GM19023 (cell line): ENCODE measurements around the gene TNNT3.
A peak's percentile ranks its signal among the peaks of the same experiment; 100 is the strongest.

Experiments
- ATAC-seq: cut with Tn5 transposase; IDR thresholded peaks from one replicate; pipeline ENCODE4 v1.9.1; 2021; ENCODE audit warnings: mild to moderate bottlenecking, moderate library complexity; ENCODE audit not compliant: unreplicated experiment

Gene TNNT3

GRCh38 chr11:1894759-1895158 lies 24.7 kb upstream of the TNNT3 start:
- no peak for ATAC-seq

GRCh38 chr11:1896468-1896867 lies 23.0 kb upstream of the TNNT3 start:
- ATAC-seq, result no peak

- no peak for ATAC-seq
These were observed 22.6 kb upstream of the TNNT3 start for GRCh38 chr11:1896923-1897322.

- no peak for ATAC-seq
These were observed 20.4 kb upstream of the TNNT3 start for GRCh38 chr11:1899090-1899489.

GRCh38 chr11:1899686-1900085 lies 19.8 kb upstream of the TNNT3 start:
- no peak for ATAC-seq

- no peak for ATAC-seq
These were observed 13.3 kb upstream of the TNNT3 start for GRCh38 chr11:1906181-1906580.

- no peak for ATAC-seq
These were observed 12.7 kb upstream of the TNNT3 start for GRCh38 chr11:1906611-1907423.

- no peak for ATAC-seq
These were observed 10.9 kb upstream of the TNNT3 start for GRCh38 chr11:1908618-1909017.

GRCh38 chr11:1909524-1909923 lies 10.0 kb upstream of the TNNT3 start:
- ATAC-seq, result no peak

GRCh38 chr11:1912289-1912878 lies 7.1 kb upstream of the TNNT3 start:
- no peak for ATAC-seq

GRCh38 chr11:1913271-1914060 lies 6.0 kb upstream of the TNNT3 start:
- ATAC-seq, result no peak

- ATAC-seq, result no peak
These were observed 3.7 kb upstream of the TNNT3 start for GRCh38 chr11:1915795-1916131.

GRCh38 chr11:1916132-1916985 lies 3.1 kb upstream of the TNNT3 start:
- ATAC-seq, result peak; percentile 58

- ATAC-seq, result no peak
These were observed 2.4 kb upstream of the TNNT3 start for GRCh38 chr11:1916986-1917522.

GRCh38 chr11:1917523-1918435 lies 1.7 kb upstream of the TNNT3 start:
- no peak for ATAC-seq

GRCh38 chr11:1918436-1919315 lies 827 bp upstream of the TNNT3 start:
- ATAC-seq, result no peak

- no peak for ATAC-seq
These were observed 815 bp downstream of the TNNT3 start for GRCh38 chr11:1920128-1920908.
